TTC549 (cell line): ENCODE measurements around the gene TOPBP1.
"Not testable (repeated sequence)": the region's sequence is repeated elsewhere in the genome, so short reads cannot be mapped to it uniquely, and the experiment has no call there.

Experiments
- FAIRE-seq: peaks from 2 replicates; lab custom pipeline; 2012; peaks lifted over from hg19 to GRCh38; lab: Jason Lieb, UNC

The TOPBP1 gene

DNA sequence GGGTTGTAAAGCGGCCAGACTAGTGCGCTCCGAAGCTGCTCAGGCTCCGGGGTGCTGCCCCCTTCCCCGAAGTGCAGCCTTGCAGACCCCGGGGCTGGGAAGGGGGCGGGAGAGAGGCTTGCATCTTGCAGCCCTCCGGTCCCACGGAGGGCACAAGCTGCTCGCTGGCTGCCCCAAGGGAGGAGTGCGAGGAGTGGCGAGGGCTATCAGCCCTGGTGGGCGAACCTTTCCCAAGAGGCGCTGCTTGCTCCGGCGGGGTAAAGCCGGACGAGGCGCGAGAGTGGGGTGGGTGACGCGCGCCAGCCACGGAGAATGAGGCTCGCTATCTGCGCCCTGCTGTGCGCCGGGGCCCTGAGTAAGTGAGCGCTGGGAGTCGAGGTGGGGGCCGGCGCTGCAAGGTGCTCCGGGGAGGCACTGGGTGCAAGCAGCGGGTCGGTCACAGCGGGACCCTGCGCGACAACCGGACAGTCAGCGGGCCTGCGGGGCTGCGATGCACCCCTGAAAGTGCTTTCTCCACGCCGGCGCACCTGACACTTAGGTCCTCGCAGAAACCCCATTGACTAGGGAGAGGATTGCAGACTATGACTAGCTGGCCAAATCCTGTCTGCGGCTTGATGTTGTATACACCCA, 12.7 kb upstream of the TOPBP1 start:
- FAIRE-seq, result no peak

DNA sequence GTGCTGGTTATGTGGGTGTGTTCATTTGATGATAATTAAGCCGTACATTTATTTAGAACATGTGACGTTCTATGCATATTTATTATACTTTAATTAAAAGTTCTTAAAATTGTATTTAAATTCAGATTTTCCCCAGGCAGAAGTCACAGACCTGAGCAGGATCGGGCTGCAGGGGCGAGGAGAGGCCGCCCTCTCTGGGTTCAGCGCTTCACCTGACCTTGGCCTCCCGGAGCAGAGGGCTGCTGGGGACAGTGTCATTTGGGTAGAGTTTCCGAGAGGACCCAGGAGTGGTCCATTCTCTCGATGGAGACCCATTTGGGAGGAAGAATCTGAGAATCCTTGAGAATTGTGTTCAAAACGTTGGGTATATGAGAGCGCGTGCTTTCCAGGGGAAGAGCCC, 12.0 kb upstream of the TOPBP1 start:
- no peak for FAIRE-seq

DNA sequence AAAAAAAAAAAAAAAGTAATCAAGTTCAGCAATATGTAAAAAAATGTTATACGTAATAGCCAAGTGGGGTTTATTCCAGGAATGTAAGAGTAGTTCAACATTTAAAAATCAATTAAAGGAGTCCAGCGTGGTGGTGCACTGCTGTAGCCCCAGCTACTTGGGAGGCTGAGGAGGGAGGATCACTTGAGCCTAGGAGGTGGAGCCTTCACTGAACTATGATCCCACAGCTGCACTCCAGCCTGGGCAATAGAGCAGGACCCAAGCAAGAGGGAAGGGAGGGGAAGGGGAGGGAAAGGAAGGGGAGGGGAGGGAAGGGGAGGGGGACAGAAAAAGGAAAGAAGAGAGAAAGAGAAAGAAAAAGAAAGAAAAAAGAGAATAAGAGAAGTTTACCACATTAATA, 10.7 kb upstream of the TOPBP1 start:
- no peak for FAIRE-seq

DNA sequence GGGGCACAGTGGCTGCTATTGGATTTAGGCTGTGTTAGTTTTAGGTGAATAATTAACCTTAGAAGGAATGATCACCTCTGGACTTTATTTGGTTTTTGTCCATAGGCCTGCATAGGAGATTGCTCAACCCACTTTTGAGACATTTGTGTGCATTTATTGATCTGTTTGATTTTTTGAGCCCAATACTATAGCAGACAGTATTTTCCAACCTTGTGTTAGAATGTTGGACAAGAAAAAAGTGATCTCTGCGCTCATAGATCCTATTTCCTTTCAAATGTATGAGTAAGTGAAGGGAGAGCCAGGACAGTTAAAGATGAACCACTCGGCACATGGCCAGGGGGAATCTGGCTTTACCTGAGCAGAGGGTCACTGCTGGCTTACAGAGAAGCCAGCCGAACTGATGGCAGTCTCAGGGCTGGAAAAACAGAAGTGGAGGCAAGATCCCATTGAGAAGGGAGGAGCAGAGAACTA, 8.8 kb upstream of the TOPBP1 start:
- no peak for FAIRE-seq

DNA sequence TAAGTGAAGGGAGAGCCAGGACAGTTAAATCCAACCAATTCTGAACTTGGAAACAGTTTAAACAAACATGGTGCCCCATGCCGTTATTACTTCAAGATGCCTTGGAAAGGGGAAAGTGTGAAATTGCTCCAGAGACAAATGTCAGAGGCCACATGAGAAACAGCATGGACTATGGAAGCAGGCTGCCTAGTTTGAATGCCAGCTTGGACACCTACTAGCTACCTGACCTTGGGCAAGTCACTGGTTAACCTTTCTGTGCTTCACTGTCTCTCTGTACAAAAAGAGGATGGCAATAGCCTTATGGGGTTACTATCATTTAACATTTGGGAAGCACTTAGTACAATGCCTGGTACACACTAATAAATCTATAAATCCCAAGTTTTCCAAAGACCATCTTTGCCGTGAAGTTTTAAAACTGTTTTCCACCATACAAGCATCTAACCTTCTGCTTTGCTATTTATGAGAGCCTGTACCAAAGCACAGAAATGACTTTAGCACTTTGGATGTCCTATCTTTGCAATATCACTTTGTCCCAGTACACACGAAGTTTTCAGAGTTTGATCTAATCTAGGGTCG, 8.3 kb upstream of the TOPBP1 start:
- FAIRE-seq, result no peak

DNA sequence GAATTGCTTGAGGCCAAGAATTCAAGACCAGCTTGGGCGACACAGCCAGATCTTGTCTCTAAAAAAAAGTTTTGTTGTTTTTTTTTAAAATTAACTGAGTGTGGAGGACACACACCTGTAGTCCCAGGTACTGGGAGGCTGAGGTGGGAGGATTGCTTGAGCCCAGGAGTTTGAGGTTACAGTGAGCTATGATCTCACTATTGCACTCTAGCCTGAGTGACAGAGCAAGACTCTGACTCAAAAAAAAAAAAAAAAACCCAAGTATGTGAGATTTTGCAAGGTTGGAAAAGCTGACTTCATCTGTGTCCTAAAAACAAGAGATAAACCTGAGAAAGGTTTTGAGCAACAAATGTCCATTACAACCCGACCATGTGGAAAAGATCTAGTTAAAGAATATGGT, 5.4 kb upstream of the TOPBP1 start:
- no peak for FAIRE-seq

DNA sequence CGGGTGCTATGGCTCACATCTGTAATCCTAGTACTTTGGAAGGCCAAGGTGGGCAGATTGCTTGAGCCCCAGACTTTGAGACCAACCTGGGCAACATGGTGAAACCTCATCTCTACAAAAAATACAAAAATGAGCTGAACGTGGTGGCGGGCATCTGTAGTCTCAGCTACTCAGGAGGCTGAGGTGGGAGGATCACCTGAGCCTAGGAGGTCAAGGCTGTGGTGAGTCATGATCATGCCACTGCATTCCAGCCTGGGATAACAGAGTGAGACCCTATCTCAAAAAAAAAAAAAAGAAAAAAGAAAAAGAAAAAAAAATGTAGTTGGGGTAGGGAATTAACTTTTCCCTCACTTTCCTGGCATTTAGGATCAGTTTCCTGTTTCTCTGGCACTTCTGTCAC, 3.4 kb upstream of the TOPBP1 start:
- not testable (repeated sequence) for FAIRE-seq

DNA sequence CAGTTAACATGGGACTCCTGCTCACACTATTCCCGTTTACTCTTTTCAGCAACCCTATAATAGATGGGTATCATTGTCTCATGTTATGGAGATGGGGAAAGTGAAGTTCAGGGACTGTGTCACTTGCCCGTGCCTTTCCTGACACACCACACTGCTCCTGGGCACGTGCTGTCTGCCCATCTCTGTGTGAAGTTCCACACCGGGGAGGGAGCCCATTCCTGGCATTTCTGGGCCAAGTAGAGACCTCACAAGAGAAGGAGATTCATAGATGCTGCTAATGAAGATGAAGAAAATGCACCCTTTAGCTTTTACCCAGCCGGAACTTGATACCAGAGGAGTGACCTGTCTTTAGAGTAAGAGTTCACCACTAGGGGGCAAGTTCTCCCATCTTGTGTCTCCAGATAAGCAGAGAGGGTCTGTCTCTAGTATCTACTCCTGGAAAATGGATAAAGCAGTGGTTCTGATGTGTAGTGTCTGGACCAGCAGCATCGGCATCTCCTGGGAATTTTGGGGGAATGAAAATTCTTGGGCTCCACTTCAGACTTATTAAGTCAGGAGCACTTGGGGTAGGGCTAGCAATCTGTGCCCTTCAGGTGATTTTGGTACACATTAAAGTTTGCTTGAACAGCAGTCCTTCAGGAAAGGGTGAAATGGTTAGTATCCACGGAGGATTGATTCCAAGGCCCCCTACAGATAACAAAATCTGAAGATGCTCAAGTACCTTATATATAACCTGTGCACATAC, 2.0 kb upstream of the TOPBP1 start:
- FAIRE-seq, result no peak

DNA sequence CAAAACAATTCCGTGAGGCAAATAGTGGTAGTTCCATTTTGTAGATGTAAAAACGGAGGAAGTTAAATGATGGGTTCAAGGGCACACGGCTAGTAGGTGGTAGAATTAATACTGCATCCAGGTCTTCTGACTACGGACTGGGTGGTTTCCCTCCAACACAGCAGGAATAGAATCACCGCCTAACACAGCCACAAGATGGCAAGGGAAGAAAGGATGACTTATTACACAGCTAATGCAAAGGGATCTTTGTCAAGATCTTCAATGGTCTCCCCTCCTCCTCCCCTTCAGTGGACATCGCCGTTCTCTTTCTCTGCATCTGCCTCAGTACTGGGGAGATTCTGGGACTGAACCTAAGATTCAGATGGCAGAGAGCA, 524 bp upstream of the TOPBP1 start:
- FAIRE-seq, result no peak

DNA sequence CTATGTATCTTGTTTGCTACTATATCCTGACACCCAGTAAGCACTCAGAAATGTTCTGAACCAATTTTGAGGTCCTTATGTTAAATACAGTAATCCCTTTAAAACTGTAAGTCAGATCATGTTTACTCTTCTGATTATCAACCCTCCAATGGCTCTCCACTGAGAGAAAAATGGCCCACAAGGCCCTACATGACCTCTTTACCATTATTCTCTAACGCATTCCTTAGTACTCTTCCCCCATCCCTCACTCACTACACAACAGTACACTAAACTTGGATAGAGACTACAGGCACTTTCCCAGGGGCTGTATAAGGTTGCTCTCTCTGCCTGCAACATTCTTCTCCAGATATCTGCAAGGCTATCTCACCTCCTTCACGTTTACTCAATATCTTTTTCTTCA, 1.9 kb downstream of the TOPBP1 start:
- no peak for FAIRE-seq

DNA sequence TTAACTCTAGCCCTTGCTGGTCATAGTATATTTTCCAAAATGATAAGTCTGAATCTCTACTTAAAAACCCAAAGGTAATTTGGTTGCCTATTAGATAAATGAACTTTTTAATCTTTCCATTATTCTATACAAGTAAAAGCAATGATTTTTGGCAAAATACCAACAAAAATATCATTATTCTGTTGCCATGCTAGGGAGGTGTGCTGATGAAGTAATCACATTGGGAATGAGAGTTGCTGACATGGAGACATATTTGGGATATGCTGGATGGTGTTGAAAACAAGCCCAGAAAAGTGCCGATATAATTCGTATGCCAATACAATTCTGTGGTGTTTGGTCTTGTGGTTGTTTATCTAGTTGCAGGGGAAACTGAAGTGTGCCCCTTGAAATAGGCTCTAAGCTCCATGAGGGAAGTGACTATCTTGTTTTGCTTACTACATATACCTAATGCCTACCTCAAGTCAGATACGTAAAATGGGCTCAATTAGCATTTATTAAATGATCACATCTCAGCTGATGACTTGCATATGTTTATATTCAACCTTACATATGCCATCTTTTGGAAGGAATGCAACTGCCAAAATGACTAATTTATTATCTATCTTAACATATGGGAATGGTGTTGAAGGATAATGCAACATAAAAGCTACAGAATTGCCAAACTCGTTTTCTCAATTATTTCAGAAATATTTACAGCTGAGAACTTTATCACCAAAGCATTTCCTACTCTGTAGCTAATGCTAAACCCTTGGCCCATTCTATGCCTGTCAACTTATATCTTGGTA, 5.8 kb downstream of the TOPBP1 start:
- FAIRE-seq, result no peak

DNA sequence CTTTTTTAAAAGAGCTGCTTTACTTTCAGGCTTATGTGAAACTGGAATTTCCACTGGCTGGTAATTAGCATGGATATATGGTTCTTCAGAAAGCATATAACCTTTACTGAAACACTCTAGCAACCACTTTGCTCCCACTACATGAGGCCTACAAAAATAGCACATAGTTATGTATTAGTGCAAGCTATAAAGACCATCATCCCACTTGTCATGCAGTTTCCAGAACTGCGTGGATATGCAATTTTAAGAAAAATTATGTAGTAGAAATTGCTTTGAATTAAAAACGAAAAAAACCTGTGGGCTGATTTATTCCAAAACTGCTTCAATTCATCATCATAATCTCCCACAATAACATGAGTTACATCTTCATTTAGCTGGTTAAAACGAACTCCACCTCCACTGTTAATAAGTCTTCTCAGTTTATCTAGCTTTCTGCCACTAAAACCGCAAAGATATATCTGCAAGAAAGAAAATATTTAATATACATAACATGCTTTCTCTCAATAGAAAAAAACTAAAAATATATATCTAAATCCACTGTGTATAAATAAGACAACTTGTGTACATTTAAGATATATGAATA, 12.2 kb downstream of the TOPBP1 start:
- FAIRE-seq, result no peak

DNA sequence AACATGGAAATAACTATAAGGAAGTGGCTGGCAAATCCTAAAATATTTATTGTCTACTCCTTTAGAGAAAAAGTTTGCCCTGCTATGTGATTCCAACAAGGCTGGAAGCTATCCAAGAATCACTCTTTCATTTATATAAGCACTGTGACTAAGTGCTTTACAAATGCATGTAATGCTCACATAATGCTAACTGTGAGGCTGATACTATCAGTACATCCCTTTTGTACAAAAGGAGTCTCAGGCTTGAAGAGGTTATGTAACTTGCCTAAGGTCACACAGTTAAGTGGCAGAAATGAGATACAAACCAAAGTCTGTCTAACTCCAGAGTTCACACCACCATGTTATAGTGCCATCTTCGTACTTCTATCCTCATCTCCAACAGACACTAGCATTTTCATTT, 17.0 kb downstream of the TOPBP1 start:
- no peak for FAIRE-seq

DNA sequence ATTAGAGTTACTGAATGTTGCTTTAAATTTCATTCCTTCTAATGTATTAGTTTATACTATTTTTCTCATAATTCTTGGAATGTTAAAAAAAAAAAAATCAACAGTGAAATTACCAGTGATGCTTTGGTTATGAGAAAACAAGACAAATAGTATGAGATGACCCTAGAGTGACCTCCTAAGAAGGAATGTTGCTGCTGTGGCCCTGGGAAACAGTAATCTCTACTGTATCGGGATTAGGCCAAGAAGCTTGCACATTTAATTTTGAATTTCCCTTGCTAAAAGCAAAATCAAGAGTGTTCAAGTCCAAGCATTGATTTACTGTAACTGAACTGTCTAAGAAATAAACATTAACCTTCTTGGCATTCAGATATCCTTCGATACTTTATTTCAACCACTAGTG, 18.1 kb downstream of the TOPBP1 start:
- no peak for FAIRE-seq

DNA sequence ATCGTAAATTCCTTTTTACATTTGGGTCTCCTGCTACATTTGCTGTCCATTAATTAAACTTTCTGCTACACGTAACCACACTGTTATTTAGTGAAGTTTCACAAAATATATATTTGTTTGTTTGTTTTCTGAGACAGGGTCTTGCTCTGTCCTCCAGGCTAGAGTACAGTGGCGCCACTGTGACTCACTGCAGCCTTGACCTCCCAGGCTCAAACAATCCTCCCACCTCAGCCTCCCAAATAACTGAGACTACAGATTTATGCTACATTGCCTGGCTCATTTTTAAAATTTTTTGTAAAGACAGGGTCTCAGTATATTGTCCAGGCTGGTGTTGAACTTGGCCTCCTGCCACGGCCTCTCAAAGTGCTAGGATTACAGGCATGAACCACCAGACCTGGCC, 20.5 kb downstream of the TOPBP1 start:
- no peak for FAIRE-seq

DNA sequence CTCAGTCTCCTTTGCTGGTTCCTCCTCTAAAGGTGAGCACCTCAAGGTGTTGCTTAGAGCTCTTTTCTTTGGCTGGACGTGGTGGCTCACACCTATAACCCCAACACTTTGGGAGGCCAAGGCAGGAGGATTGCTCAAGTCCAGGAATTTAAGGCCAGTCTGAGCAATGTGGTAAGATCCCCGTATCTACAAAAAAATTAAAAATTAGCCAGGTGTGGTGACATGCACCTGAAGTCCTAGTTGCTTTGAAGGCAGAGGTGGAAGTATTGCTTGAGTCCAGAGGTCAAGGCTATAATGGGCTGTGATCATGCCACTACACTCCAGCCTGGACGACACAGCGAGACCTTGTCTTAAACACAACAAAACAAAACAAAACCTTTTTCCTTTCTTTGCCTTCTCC, 28.3 kb downstream of the TOPBP1 start:
- FAIRE-seq, result no peak

DNA sequence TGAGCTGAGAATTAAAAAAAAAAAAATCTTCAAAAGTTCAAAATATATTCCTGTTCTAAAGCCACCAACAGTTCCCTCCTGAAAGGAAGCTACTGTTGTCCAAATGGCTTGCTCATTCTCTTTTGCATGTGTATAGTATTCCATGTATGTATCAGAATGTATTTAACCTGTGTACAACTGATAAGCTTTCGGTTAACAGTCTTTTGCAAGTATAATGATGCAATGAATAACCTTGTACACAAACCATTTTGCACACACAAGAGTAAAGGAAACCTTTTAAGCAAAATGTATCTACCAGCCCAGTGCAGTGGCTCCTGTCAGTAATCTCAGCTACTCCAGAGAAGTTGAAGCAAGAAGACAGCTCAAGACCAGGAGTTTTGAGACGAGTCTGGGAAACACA, 32.6 kb downstream of the TOPBP1 start:
- no peak for FAIRE-seq

DNA sequence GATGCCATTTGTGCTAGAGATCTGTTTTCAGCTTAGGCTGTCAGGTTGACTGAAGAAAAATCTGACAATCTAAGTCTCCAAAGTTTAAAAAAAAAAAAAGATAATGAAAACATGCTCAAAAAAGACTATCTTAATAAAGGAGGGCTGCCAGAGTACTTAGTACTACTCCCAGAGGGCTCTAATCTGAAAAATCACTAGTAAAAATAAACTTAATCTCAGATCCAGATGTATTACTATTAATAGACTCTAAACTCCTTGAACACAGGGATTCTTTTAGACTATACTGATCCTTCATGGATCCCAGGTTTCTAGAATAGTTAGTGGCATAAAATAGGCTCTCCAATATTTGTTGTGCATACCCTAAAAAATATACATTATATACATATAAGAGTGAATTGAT, 34.0 kb downstream of the TOPBP1 start:
- FAIRE-seq, result no peak

DNA sequence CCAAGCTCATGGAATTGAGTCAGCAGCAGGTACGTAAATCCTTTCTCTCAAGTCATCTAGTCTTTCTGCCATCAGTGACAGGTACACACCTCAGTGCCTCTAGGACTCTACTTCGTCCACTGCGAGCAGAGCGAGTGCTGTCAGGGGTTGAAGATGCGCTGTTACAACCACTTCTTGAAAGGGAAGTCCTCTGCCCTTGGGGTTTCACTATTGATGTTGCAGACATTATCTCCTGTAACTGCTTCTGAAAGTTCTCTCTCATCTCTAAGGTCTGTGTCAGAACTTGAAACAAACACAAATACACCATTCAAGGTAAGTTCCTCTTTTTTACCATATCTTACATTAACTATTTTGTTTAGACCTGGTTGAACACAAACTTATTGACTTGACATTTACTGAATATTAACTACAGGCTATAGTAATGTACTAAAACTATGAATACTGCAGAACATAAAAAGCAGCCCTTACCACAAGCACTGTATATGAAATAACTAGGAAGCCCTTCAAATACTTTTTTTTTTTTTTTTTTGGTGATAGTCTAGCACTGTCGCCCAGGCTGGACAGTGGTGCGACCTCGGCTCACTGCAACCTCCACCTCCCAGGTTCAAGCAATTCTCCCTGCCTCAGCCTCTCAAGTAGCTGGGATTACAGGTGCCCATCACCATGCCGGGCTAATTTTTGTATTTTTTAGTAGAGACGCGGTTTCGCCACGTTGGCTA, 41.5 kb downstream of the TOPBP1 start:
- FAIRE-seq, result no peak

DNA sequence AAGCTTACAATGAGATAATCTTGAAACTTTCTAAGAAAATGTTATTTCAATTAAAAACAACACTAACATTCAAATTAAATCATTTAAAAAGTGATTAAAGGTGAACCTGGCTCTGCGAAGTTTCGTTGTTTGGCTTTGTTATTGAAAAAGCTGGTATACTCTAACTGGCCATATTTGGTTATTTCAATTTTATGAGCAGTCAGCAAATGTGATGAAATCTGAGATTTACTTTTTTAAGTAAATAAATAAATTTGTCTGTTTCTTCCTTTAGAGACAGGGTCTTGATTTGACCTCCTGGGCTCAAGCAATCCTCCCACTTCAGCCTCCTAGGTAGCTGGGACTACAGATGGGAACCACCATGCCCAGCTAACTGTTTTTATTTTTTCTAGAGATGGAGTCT, 50.2 kb downstream of the TOPBP1 start:
- FAIRE-seq, result no peak

DNA sequence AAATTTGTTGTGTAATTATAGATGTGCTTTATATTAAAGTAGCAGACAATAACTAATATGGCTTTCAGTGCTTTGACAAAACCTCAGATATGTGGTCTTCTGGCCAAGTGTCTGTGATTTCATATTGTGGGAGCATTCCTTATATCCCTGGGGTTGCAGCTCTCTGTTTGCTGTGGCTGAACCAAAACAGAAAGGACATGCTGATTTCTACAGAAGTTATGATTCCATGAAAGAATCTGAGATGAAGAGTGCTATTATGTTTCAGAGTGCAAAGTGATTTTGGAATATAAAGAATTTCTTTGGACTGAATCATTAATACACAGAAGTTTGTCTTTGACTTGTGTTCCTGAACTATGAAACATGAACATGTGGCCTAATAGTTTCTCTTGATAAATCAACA, 51.7 kb downstream of the TOPBP1 start:
- no peak for FAIRE-seq

DNA sequence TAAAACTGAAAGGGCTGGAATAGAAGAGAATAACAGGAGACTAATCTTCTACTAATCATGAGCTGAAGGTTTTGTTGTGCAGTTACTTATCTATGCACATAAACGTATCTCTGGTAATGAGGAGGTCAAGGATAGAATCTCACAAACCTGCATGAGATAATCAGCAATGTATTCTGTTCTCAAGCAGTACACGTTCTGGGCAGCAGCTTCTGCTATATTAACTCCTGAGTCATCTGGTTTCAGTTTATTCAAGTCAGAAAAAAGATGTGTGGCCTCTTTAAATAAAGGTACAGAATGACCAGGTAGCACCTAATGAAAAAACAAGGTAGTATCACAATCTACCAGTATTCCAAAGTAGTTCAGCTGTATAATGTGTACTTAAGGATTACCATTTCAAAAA, 53.4 kb downstream of the TOPBP1 start:
- no peak for FAIRE-seq
